ENCODE data around the gene RAB24.
A peak's percentile ranks its signal among the peaks of the same experiment; 100 is the strongest.
"Not testable (repeated sequence)": the region's sequence is repeated elsewhere in the genome, so short reads cannot be mapped to it uniquely, and the experiment has no call there.

Gene RAB24

GRCh38 chr5:177311723-177312648 is 8.5 kb upstream of the RAB24 start, which contains the start of gene MXD3:
TSS of gene MXD3 (minus strand) at chr5:177311898. CDS start at chr5:177311830, 68 bp downstream.
- DNase-seq (ENCODE audit: low read depth in 1 of 2, low spot score in 1 of 2) = peak; percentile 85 to 90

- no peak for DNase-seq (ENCODE audit: low read depth in 1 of 2, low spot score in 1 of 2)
Measured at GRCh38 chr5:177311392-177311722, 7.8 kb upstream of the RAB24 start.

DNA sequence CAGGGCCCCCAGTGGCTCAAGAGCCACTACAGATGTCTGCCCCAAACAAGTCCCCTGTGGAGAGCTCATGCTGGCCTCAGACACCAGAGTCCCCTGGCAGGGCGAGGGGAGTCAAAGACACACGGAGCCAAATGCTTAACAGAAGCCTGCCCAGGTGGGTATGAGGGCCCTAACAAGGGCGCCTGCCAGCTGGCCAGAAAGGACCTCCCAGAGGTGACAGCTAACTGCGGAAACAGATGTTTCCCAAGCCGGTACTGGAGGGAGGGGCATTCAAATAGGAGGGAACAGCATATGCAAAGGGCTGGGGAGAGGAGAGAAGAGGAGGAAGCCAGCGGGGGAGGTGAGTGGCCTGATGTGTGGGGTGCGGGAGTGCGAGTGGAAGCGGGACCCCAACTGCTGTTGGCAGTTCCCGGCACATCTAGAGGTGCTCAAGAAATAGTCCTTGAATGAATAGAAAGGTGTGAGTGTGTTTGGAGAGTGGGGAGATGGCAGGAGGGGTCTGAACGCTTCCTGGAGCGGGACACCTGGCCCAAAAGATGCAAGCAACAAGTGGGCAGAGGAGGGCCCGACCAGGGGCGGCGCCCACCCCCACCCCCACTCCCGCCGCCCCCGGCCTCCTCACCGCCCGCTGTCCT is 7.4 kb upstream of the RAB24 start:
- DNase-seq (ENCODE audit: low read depth in 1 of 2, low spot score in 1 of 2) = no peak

GRCh38 chr5:177310332-177310731 is 6.8 kb upstream of the RAB24 start:
- no peak for DNase-seq (ENCODE audit: low read depth in 1 of 2, low spot score in 1 of 2)

- peak; percentile 47 to 60 for DNase-seq (ENCODE audit: low read depth in 1 of 2, low spot score in 1 of 2)
Measured at GRCh38 chr5:177309351-177310191, 6.1 kb upstream of the RAB24 start.

- DNase-seq (ENCODE audit: low read depth in 1 of 2, low spot score in 1 of 2) = no peak
Measured at GRCh38 chr5:177308740-177309139, 5.2 kb upstream of the RAB24 start.

DNA sequence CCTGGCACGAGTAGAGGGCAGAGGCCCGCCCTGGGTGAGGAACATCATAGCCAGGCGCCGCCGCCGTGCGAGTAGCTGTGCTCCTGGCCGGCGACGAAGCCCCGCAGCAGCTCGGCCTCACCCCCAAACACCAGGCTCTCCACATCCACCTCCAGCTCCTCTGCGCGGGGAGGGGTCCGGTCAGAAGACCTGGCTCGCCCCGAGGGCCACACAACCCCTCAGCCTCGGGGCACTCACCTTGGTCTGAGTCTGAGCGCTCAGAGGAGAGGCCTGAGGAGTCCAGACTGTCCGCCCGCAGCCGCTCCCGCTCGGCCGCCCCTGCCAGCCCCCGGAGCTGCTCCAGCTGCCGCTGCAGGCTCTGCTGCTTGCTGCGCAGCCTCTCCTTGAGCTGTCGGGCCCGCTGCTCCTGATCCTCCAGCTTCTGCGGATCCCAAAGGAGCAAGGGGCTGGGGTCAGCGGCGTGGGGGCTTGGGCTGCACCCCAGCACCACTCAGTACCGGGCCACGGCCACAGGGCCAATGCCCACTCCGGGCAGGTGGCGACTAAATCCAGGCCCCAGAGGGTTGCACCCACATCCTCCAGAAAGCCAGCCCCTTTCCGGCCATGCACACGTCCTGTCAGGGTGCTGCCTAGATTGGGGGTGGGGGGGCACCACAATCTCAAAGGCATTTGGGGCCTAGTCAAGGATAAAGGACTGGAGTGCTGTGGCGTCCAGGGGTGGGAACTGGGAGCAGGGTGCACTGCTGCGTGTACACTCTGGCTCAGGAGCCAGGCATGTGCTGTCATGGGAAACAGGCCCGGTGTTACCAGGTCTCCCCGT is 4.2 kb upstream of the RAB24 start:
- no peak for DNase-seq (ENCODE audit: low read depth in 1 of 2, low spot score in 1 of 2)

DNA sequence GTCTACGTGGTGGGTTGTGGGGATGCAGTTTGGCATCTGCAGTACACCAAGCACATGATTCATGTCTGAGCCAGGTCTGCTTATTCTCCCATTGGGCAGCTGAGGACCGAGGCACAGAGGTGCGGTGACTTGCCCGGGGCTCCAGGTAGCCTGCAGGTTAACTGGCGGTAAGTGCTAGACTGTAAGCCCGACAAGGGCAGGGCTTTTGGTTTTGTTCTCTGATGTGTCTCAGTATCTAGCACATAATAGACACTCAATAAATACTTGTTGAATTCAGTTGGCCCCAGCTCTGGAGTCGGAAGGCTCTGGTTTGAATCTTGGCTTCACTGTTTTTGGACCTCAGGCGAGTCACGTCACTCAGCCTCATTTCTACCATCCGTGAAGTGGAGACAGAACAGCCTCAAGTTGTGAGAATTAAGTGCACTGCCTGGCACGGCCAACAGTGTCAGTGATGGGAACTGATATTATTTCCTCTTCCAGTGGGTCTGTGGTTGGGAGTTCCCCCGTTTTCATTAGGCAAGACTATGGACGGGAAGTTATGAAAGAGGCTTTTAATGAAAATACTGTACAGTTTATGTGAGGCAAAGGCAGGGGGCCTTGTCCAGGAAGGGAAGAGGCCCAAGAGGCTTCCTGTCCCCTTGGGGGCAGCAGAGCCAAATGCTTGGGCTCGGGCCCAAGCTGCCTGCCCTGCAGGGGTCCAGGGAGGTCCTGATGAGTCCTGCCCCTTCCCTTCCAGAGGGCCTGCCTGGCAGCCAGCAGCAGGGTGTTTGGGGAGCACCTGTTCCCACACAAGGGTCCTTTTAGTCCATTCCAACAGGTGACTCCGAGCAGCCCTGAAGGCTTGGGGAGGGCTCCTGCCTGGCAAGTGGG is 3.4 kb upstream of the RAB24 start:
- DNase-seq (ENCODE audit: low read depth in 1 of 2, low spot score in 1 of 2) = no peak

DNA sequence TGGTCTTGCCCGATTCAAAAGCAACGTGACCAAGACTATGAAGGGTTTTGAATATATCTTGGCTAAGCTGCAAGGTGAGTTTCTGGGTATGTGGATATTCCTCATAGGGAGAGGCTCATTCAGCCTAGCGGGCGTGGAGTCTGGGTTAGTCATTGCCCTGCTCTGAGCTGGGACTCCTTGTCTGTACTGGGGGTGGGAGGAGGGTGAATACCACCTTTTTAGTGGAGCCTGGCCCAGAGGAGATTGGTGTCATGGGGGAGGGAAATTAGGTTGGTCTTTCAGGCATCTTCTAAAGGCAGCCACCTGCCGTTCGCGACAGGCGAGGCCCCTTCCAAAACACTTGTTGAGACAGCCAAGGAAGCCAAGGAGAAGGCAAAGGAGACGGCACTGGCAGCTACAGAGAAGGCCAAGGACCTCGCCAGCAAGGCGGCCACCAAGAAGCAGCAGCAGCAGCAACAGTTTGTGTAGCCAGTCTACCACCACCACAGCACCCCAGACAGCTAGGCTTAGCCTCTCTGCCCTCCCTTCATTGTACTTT is 2.7 kb upstream of the RAB24 start:
- DNase-seq (ENCODE audit: low read depth in 1 of 2, low spot score in 1 of 2) = not testable (repeated sequence)

DNA sequence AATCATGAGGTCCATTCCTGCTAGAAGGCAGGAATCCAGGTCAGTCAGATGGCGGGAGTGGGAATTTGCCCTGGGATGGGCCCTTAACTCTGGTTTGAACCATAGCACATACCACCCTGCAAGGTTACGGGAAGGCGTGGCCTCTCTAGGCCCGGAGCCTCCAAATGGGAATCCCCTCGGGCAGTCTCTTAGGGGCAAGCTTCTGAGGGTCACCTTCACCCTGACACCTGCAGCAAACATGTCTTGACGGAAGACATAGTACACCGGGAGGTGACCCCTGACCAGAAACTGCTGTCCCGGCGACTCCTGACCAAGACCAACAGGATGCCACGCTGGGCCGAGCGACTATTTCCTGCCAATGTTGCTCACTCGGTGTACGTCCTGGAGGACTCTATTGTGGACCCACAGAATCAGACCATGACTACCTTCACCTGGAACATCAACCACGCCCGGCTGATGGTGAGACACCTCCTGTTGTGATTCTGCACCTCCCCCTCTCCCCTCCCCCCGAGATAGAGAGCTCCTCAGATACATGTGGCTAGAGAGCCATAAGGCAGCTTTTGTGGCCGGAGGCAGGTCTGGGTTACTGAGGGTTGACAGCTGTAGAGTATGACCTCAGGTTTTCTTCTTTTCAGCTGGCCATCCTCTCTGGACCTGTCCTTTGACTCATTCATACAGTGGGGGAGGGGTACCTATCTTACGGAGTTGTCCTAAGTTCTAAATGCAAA is 1.0 kb upstream of the RAB24 start:
- no peak for DNase-seq (ENCODE audit: low read depth in 1 of 2, low spot score in 1 of 2)

DNA sequence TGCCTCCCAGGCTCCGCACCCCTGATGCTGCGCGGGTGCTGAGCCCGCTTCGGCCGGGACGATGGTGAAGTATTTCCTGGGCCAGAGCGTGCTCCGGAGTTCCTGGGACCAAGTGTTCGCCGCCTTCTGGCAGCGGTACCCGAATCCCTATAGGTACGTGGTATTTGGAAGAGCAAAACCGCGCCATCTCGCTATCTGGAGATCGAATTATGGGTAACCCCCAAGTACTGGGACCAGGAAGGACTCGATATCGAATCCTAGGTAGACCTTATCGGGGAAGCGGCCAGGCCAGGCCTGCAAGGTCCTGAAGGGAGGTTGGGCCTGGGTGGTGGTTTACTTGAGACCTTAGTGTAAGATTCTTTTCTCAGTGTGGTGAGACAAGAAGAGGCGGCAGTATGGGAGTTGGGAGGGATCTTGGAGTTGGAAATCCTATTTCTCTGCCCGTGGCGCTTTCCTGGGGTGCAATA is 439 bp upstream of the RAB24 start:
- DNase-seq (ENCODE audit: low read depth in 1 of 2, low spot score in 1 of 2) = no peak

DNA sequence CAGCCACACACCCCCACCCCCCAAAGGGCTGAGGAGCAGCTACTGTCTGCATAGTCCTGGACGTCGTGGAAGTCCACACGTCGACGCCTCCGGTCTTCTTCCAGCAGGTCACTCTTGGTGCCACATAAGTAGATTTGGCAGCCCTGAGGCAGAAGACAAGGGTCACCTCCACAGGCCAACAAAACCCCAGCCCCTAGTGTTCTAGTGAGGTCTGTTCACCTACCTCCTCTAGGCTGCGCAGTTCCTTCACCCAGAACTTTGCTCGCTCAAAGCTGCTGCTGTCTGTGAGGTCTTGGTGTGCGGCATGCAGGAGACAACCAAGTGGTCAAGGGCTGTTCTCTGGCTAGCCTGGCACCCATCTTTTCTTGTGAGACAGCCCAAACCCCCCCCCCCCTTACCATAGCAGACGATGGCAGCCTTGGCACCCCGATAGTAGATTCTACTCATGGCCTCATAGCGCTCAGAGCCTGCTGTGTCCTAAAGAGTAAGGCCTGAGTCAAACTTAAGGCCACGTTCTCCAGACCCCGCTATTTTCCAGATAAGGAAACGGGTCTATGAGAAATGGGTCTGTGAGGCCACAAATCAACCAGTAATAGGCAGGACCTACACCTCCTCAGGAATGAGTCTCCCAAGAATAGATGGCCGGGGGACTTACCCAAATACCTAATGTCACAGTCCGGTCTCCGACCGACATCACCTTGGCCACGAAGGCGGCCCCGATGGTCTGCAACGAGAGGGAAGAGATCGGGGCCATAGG is 987 bp downstream of the RAB24 start:
- no peak for DNase-seq (ENCODE audit: low read depth in 1 of 2, low spot score in 1 of 2)

GRCh38 chr5:177301503-177302165 is 1.9 kb downstream of the RAB24 start:
- DNase-seq (ENCODE audit: low read depth in 1 of 2, low spot score in 1 of 2) = no peak

DNA sequence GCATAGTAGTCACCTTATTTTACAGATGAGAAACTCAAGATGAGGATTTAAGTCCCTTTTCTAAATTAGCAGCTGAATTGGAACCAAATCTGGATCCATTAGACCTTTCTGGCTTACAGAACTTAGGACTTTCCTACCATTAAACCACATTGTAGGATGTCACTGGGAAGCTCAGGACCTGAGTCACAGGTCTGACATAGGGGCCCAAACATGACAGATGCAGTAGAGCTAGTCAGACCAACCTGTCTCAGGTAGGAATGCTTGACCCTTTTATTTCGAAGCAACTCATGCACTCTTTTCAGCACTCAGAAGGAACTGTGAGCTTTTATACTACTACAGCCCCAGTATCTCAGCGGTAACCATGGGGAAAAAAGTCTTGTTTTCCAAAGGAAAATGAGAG is 2.6 kb downstream of the RAB24 start:
- DNase-seq (ENCODE audit: low read depth in 1 of 2, low spot score in 1 of 2) = no peak

- DNase-seq (ENCODE audit: low read depth in 1 of 2, low spot score in 1 of 2) = no peak
Measured at GRCh38 chr5:177300236-177300880, 3.2 kb downstream of the RAB24 start.

DNA sequence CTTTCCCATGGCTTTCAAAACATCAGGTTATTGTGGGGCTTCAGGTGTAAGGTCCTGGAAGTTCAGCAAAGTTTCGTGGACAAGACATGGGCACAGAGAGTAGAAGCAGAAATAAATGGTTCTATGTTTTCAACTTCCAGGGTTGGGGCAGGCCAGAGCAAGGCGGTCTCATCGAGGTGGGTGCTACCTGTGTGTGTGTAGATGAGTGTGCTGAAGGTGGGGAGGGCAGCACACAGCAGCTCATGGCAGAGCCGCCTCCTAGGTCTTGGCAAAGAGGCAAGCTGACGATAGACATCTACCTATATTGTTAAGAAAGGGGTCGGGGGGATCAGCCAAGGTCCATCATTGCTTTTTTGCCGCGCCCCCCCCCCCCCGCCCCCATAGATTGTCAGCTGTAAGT is 3.8 kb downstream of the RAB24 start:
- DNase-seq (ENCODE audit: low read depth in 1 of 2, low spot score in 1 of 2) = no peak

GRCh38 chr5:177297922-177298321 is 5.6 kb downstream of the RAB24 start:
- no peak for DNase-seq (ENCODE audit: low read depth in 1 of 2, low spot score in 1 of 2)

Data from activated T-helper 1 cell treated with anti-CD3 and anti-CD28 coated beads, Interleukin-2, amount 50 U/mL, for 16 hours (primary cell).